GM18508 (cell line): Measurements from ENCODE around the gene CLHC1.

ENCODE experiments used
- ATAC-seq: cut with Tn5 transposase; IDR thresholded peaks from one replicate; pipeline ENCODE4 v1.9.1; 2021; ENCODE audit warnings: moderate number of reproducible peaks; ENCODE audit not compliant: insufficient read depth, unreplicated experiment

The CLHC1 gene

DNA sequence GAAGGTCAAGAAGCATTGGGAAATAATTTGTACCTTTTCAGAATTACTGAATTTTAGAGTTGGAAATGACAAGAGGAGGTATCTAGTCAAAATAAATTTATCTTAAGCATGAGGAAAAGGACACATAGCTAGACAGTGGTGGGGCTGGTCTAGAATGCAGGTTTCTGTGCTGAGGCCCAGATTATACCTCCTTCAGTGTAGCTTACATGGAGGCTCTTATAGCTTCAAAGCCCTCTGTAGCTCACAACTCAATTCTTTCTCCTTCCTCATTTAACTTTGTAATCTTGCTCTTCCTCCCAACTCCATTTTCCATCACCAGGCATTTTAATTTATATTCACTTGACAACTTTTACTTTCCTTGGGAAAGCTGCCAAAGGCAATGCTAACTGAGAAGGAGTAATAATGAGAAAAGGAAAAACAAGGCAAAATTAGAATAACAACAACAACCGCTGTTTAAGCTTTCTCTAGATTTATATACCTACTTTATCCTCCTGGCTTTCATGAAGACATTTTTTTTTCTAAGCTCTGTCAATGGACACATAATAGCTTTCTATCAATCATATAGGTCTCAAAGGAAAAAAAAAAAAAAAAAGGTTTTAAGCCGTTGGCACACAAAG lies 58.5 kb downstream of the CLHC1 start:
- ATAC-seq: no peak

DNA sequence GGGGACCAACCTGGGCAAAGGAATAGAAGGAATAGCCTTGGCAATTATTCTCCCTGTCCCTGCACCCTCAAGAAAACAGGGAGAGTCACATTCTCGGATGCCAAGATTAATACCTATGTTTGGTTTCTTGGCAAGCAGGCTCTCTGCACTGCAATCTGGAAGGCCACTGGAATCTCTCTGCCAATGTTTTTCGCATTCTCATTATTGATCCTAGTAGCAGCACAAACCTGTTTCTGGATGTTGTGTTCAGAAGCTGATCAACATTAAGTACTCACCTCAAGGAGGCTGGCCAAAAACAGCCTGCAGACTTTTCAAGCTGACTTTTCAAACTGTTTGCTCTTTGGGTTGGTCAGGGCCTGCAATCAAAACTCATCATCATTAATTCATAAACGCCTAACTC lies 62.2 kb downstream of the CLHC1 start:
- no peak for ATAC-seq

DNA sequence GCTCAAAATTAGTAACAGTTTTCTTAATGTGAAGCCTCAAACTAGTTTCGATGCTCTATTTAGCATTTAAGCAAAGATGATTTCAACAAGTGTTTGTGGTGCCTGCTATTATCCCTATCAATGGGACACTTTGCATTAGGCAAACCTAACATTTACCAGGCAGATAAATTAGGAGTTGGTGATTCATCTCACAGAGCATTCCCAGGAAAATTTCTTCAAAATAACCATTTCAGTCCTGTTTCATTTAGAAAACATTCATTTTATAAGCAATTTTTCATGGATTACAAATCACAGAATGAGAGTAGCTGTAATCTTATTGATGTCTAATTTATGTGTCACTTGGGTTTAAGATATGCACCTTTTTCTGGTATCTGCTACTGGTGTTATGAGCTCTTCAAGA lies 62.7 kb downstream of the CLHC1 start:
- ATAC-seq: no peak

DNA sequence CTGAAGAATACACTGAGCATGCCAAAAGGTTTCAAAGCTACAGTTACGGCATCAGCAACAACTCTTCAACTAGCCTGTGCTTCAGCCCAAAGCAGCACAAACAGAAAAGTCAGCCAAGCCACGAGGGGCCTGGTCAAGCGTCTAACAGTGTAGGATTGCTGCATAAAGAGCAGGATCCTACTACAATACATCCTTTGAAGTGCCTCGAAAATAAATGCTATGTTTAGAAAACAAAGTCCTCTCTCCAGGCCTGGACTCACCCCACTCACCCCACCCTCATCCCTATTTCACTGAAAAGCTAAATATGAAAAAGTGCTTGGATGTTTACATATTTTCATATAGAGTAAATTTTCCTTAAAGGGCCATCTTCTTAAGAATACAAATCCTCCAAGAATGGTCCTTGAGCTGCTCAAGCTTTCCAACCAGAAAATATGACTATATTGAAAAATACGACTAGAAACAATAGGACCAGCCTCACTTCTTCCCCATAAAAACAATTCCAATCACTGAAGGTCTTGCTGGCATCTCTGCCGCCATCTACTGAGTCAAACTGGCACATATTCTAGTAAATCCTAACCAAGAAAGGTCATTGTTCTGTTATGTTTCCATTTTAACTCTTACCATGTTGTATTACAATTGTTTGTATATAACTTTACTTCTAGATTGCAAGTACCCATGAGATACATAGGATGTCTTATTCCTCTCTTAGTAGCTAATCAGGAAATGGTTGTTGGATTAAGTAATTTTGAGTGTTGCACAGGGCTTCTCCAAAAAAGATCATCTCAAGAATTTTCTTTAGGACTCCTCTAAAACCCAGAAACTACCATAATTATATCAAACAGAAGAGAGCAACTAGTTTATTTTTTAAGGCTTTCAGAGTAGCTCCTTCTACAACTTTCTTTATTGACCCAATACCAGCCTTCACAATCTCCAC lies 63.6 kb downstream of the CLHC1 start:
- no peak for ATAC-seq

DNA sequence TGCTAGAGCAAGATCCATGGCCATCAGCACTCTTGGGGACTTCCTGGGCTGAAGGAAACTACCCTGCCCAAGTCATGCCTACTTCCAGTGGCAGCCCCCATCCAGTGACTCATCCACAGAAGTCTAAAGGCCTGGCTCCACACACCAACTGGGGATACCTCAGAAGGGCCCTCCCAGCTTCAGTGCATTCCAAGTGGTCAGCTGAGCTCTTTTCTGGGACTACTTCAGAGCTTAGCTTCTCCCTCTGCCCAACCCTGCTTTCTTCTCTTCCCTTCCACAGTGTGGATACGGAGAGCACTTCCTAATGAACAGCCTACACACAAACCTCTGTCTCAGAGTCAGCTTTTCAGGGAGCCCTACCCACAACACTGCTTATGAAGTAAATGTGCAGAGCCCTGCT lies 66.5 kb downstream of the CLHC1 start:
- ATAC-seq: no peak

DNA sequence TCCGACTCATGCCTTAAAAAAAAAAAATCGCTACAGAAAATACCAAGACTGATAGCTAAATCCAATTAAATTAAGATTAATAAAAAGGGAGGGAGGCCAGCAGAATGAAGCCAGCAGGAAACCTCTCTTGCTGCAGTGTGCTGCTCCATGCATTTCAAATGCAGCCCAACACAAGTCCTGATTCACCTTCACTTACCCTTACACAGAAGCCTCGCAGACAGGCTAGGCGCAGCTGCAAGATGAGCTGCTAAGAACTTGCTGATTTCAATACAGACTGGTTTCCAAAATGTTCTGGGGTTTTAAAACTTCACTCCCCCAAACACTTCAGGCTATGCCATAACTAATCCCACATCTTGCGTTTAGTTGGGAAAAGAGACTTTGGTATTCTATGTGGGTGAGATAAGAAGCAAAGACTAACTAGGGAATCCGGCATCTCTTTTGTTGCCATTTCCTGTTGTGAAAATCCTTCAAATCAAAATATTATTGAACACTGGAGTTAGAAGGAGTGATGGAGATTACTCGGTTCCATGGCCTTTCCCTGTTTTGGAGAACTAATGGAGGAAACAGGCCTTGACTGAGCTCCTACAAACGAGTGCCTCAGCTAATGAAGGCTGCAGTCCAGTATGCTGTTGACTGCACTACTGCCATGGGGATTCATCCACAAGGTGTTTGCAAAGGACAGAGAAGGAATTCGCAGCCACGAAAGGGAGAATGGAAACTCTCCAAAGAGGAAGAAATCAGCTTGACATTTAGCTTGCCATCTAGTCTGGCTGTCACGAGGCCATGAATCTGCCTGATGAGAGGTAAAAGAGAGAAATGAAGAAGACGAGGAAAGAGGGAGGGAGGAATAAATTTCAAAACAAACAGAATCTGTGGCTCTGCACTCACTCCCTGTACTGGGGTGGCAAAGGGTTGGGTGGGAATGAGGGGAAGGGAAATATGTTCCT lies 67.3 kb downstream of the CLHC1 start:
- ATAC-seq: no peak

DNA sequence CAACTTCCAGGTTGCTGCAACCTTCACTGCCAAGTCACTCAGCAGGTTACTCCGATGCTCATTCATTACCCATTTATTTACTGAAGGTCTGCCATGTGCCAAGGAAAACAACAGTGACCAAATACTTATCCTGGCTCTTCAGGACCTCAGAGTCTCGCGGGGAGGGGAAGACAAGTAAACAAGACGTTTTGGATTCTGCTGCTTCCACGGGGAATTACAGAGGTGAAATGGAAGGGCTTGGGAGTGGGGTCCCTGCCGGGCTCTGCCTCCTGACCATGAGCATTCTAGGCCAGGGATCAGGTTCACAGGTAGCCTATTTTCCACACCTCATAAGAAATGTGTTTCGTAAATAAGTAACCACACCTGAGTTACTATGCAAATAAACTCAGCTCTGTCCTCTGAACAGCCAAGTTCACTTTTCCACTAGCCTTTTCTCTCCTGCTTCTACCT lies 68.1 kb downstream of the CLHC1 start:
- ATAC-seq: no peak

DNA sequence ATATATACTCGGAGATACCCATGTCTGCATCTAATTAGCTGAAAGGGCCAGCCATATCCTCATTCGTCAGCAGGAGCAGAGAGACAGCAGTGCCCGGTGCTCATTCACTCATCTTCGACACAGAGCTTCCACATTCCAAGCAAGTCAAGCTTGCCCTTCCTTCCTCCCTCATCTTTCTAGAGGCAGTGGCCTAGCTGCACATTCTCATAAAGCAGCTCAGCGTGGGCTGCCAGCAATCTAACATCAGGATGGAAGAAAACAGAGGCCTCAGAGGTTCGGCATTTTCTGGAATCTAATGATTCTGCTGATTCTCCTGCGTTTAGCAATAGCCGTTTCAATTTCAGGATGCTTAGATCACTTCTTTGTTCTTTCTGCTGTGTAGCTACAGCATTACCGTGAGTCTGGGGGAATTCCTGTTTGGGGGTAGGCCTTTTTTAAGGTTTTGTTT lies 68.8 kb downstream of the CLHC1 start:
- ATAC-seq: no peak

DNA sequence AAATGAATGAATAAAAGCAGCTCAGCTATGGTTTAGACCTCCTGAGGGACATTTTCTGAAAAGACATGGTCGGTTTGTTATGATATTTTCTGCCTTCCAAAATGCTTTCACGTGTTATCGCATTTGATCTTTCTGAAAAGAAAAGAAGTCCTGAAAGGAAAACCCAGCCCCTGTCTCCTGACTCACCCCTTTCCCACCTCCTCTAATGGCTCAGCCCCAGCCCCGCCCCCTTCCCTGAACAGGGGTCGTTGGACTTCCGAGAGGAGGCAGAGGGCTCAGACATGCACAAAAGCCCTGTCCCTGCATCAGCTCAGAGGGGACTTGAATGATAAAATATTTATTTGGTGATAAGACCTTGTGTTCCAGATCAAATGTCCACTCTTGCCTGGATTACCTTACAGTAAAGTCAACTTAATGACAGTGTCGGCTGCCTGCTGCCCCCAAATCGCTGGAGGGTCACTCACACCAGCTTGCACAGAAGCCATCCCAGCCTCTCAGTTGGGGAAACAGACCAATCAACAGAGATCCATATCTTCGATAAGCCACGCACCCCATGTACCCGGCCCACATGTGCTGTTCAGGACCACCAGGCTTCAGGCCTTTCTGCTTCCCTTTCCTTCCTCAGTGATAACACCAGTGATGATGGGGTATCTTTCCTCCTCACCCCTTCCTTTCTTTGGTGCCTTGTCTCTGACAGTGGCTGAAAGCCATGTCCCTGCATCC lies 69.6 kb downstream of the CLHC1 start:
- ATAC-seq: no peak

DNA sequence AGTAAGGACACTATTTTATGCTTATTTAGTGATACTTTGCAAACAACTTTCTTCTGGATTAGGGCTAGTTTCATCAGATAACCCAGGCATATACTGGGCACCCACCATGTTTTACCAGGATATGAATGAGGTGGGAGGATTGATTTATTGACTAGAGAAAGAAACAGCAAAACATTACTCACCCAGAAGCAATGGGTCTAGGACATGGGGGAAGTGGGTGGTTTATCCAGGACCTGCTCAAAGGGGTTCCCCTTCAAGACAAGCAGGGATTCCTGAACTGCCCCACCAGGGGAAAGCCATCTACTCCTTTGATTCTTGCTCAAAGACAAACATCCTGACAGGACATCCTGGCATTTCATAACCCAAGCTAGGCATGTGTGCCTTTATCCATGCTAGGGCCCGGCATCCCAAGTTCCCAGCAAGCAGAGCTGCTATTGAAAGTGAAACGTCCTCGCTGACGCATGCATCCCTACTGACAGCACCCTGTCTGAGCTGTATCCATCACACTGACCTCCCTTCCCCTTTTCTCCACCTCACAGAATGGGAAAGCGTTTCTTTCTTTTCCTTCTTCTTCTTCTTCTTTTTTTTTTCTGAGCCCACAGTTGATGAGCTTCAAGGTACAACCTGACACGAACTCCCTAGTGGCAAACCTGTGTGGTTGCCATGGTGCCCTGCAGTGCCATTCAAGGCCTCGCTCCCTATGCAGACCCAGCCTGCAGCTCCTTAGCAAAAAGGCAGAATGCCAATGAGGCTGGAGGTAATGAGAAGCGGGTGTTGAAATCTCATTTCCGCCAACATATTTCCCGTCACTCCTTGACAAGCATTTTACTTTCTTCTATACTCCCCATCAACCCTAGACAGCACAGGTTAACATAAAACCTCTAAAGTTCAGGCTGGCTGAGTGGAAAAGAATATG lies 70.5 kb downstream of the CLHC1 start:
- no peak for ATAC-seq

DNA sequence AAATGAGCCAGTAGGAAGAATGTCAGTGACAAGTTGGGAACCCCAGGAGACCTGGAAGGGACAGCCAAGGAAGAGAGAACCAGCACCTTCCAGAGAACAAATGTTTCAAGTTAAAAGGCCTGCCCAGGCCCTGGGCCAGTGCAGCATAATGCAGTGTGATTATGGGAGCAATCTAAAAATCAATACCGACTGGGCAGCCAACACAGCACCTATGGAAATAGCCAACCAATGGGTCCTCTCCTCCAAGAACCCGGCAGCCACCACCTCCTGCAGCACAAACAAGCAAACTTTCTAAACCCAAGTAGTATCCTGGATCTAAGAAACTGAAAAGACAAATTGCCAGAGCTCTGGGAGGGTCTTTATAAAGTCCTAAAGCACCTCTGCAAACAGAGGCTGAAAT lies 71.7 kb downstream of the CLHC1 start:
- no peak for ATAC-seq

DNA sequence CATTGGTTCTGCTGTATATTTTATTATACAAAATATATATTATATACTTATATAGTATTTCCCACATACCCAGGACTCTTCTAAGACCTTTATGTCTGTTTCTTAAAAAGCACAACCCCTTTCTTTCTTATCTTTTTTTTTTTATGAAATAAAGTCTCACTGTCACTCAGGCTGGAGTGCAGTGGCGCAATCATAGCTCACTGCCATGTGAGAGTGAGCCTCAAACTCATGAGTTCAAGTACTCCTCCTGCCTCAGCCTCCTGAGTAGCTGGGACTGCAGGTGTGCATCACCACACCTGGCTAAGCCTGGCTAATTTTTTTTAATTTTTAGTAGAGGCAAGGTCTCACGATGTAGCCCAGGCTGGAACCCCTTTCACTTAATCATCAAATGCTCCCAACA lies 72.3 kb downstream of the CLHC1 start:
- no peak for ATAC-seq

DNA sequence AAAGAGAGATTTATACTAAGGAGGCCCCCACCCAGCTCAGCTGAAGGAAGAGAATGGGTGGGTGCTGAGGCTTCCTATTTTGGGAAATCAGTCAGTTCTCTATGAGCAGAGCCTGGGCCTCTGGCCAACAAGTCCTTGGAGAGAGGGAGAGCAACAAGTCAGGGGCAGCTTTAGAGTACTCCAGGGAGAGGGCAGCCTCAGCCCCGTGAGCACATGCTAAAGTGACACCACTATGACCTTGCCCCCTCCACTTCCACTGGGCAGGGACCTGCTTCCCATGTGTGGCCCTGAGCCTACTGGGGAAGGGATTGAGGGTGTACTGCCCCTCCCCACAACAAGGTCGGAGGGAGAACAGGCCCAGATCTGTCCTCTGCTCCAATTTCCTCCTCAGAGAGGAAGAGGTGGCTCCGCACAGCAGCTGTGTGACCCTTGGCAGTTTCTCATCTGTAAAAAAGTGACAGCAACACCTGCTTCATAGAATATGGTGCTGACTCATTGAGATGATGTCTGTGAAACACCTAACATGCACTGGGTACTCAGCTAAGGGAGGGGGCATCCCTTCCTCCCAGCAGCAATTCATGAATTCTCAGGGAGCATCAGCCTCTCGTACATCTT lies 72.9 kb downstream of the CLHC1 start:
- peak; percentile 83 for ATAC-seq

DNA sequence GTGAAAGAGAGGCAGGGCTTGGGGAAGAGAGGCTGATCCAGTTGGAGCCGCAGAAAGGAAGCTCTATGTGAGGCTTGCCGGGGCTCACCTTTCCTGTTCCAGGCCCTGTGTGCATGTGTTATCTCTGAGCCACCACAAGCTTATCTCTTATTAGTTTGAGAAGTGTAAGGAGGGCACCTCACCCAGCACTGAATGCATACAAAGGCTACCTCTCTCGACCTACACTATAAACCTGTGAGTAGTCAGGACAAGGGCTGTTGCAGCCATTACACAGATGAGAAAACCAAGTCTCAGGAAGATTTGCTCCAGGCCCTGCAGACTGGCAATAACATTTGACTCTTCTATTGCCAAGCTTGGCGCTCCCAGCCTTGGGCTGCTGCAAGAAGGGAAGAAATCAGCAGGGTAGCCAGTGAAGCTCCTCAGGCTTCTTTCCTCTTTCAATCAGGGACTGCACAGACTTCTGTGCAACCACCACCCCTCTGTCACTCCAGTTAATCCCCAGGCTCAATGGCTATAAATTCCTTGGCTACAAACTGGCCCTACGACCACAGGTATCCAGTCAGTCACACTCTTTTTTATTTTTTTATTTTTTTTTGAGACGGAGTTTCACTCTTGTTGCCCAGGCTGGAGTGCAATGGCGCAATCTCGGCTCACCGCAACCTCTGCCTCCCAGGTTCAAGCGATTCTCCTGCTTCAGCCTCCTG lies 73.8 kb downstream of the CLHC1 start:
- ATAC-seq: no peak

DNA sequence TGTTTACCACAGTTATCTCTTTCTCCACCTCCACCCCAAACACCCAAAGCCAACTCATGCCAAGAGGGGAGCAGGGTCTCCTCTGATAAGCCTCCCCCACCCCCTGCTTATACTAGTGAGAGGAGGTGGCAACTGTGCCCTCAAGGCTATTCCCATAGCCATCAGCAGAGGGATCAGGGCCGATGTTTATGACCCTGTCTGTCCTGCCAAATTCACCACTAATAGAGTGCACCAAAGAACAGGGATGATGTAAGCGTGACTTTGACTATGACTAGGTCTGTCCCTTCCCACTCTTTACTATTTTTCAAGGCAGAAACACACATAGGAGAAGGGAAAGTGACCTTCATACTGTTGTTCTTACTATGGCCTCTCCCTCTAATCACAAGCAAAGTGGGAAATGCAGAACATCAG lies 74.6 kb downstream of the CLHC1 start:
- no peak for ATAC-seq

DNA sequence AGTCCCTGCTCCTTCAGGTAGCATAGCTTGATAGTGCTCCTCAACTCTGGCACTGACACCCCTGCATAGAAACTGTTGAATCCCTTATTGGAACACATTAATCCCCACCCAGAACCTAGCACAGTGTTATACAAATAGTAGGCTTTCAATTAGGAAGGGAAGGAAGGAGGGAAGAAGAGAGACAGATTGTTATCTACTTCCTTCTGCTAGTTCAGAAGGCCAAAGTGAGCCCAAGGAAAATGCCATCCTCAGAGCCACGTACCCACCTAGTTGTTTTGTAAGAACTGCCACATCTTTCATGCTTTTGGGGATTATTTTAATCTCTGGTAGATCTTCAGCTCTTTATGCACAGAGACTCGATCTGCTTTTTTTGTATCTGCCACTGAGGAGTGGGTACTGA lies 75.1 kb downstream of the CLHC1 start:
- ATAC-seq: no peak

DNA sequence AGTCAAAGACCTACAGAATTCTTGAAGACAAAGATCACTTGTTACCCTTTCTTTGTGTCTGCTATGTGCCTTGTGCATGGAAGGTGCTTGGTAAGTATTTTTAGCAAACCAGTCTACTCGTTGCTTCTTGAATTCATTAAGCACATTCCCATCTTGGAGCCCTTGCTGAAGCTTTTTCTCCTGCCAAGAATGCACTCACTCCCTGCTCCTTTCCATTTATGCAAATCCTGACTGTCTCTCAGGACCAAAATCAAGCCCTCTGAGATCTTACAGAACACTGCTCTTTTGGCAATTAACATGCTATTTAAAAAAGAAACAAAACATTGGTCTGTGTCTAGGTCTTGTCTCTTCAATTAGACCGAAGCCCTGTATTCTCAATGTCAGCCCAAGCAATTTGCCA lies 75.8 kb downstream of the CLHC1 start:
- ATAC-seq: no peak

DNA sequence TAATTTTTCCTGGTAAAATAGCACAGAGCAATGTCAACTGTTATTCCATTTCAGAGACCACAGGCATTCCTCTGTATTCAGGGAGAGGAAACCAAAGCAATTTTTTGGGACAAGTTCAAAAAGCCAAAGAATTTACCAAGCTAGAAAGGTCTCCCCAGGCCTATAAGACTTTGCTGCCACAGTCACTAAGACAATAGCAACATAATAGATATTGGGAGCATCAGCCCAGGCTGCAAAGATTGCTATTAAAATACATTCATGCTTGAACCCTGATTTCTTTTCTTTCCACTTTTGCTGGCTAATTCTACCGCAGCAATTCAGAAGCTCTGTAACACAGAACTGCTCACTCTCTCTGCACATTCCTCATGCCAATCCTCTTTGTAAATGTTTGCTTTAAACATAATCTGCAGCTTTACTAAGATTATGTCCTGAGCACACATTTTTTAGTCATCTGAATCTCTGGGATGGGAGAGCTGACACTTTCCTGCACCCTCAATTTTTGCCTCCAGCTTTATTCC lies 76.3 kb downstream of the CLHC1 start:
- no peak for ATAC-seq
